Tibial artery (tissue), 4 donors: ENCODE results near the gene DIS3L2.
A peak's percentile ranks its signal among the peaks of the same experiment; 100 is the strongest.
"Not testable (repeated sequence)": the region's sequence is repeated elsewhere in the genome, so short reads cannot be mapped to it uniquely, and the experiment has no call there.

Experiments
- DNase-seq, 2 donors: peaks; one replicate each; pipeline ENCODE4 v3.0.0-alpha.2; 2019
- H3K27ac ChIP-seq, 2 donors: fragments of 200-600 bp; sonication (generic) in 1 of 2; 1 replicate in 1 of 2; 2 replicates in 1 of 2; pipeline ENCODE4 v1.5.1; 2018 to 2019; ENCODE audit warnings: mild to moderate bottlenecking in 1 of 2
- H3K27me3 ChIP-seq, 2 donors: fragments of 200-600 bp; sonication (generic) in 1 of 2; one replicate each; pipeline versions ENCODE4 v1.5.1 to v1.6.0; 2016 to 2019
- H3K36me3 ChIP-seq, 3 donors: fragments of 200-600 bp; sonication (generic) in 2 of 3; one replicate each; pipeline ENCODE4 v1.5.1; 2016 to 2019; ENCODE audit warnings: mild to moderate bottlenecking in 2 of 3
- H3K4me1 ChIP-seq, 4 donors: fragments of 200-600 bp; sonication (generic) in 2 of 4; 1 replicate in 3 of 4; 2 replicates in 1 of 4; pipeline ENCODE4 v1.5.1; 2016 to 2019
- H3K4me3 ChIP-seq, 2 donors: fragments of 200-600 bp; sonication (generic) in 1 of 2; 1 replicate in 1 of 2; 2 replicates in 1 of 2; pipeline ENCODE4 v1.5.1; 2018 to 2019; ENCODE audit warnings: mild to moderate bottlenecking in 2 of 2
- H3K9me3 ChIP-seq, 3 donors: fragments of 200-600 bp; sonication (generic) in 1 of 3; one replicate each; pipeline ENCODE4 v1.5.1; 2016 to 2019
- CTCF ChIP-seq, 2 experiments: fragments of 200-600 bp in 1 of 2; fragments of 450-650 bp in 1 of 2; IDR thresholded peaks; one replicate each; pipeline ENCODE4 v1.5.1; 2017 to 2019; ENCODE audit warnings: antibody characterized with exemption in 2 of 2, mild to moderate bottlenecking in 1 of 2, moderate library complexity in 1 of 2
- intact Hi-C: fragments of 100-400 bp; cut with DNase I; formaldehyde crosslinking; loops from one replicate; pipeline ENCODE4 v1.15.0; 2023; ENCODE audit warnings: low total_unique reads

The DIS3L2 gene

DNA sequence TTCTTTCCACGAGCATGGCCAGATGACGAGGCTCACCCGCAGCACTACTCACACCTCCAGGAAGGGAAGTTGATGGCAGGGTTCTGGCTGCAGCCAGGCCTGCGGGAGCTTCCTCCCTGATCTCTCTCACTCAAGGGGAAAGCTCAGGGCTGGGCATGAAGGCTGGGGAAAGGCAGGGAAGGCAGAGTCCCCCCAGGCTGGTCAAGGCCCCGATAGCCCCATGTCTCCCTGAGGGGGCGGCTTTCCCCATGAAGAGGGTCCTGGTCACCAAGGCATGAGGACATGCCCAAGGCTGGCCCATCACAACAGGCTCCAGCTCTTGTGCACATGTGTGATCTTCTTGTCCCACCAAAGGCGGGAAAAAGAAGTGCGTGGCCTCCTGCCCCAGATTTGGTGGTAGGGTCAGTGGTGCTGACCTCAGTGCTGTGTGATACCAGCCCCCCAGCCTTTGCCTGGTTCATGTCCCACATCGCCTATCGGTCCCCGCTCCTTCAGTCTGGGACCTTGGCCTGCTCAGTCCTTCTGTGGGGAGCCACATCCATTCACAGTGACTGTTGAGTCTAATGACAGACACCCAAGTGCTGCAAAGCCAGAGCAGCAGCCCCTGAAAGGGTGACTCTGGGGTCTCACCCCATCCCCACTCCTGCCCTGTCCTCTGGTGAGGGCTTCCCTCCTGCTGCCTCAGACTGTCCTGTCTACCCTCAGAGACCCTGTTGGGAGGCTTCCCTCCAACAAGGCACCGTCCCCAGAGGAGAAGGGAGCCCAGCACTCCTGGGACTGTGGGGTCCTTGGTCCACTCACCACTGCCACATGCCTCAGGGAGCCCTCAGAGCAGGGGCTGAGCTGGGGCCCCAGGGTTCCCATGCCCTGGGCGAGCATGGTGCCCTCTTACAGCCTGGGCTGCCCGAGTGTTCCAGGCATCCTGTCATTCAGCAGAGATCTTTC lies 367.3 kb downstream of the DIS3L2 start:
- no peaks in the 10 kb centered on the region for H3K9me3 ChIP-seq
- no peak overlapping the region for H3K4me3 ChIP-seq
- no peak overlapping the region for H3K27ac ChIP-seq
- H3K4me1 ChIP-seq = no peaks in the 10 kb centered on the region
- peaks cover 0 to 6% (median 5%) of the 10 kb centered on the region in 3 donors for H3K36me3 ChIP-seq
- intact Hi-C loops = no loop called here
- no peaks in the 10 kb centered on the region for H3K27me3 ChIP-seq
- peak in 1 of 2 donors; percentile 61 for DNase-seq
- TF ChIP-seq CTCF (IDR thresholded peaks at IDR 0.05) = no peak

GRCh38 chr2:232329716-232330067 lies 368.2 kb downstream of the DIS3L2 start:
- Histone ChIP-seq H3K9me3 (no peaks in the 10 kb centered on the region), H3K4me1 (no peaks in the 10 kb centered on the region), H3K27ac (no peak overlapping the region), H3K36me3 (peaks cover 0 to 15% (median 12%) of the 10 kb centered on the region in 3 donors), H3K27me3 (no peaks in the 10 kb centered on the region), H3K4me3 (no peak overlapping the region)
- peak in 1 of 2 donors; percentile 51 for DNase-seq
- TF ChIP-seq CTCF (IDR thresholded peaks at IDR 0.05) = no peak
- intact Hi-C loops = loop anchor here (5.0 kb wide), 1 partner anchor 637 kb away; no protein-coding TSS in a partner anchor

GRCh38 chr2:232330068-232330999 lies 368.8 kb downstream of the DIS3L2 start:
- H3K27ac ChIP-seq = no peak overlapping the region
- no peaks in the 10 kb centered on the region for H3K9me3 ChIP-seq
- intact Hi-C loops = loop anchor here (5.0 kb wide), 1 partner anchor 638 kb away; no protein-coding TSS in a partner anchor
- no peak overlapping the region for H3K4me3 ChIP-seq
- H3K4me1 ChIP-seq = no peaks in the 10 kb centered on the region
- DNase-seq = peak in 1 of 2 donors; percentile 54
- peaks cover 0 to 18% (median 12%) of the 10 kb centered on the region in 3 donors for H3K36me3 ChIP-seq
- TF ChIP-seq CTCF (IDR thresholded peaks at IDR 0.05) = no peak
- no peaks in the 10 kb centered on the region for H3K27me3 ChIP-seq

DNA sequence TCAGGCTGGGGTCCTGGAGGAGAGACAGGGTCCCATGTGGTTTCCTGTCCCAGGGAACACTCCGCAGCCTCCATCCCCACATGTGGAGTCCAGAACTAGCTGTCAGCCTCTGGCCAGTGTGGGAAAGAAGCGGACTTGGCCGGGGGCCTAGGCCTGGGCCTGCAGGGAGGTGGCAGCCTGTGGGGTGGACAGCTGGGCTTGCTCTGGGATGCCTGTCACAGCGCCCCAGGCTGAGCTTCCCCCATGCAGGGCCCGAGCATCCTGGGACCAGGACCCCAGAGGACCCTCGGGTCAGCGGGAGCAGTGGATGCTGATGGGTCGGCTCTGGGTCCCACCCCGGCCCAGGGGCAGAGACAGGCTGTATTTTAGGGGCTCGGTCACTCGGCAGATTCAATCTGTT lies 369.5 kb downstream of the DIS3L2 start:
- not testable (repeated sequence) for H3K27me3 ChIP-seq, H3K27ac ChIP-seq, H3K4me3 ChIP-seq, H3K4me1 ChIP-seq, H3K9me3 ChIP-seq
- H3K36me3 ChIP-seq = peaks cover 0 to 25% (median 20%) of the 10 kb centered on the region in 3 donors
- peak in 1 of 2 donors; percentile 48 for DNase-seq
- intact Hi-C loops = loop anchor here (5.0 kb wide), 1 partner anchor 639 kb away; no protein-coding TSS in a partner anchor

GRCh38 chr2:232331641-232332040 lies 370.1 kb downstream of the DIS3L2 start:
- H3K9me3 ChIP-seq, H3K4me1 ChIP-seq, H3K27ac ChIP-seq, H3K4me3 ChIP-seq, H3K27me3 ChIP-seq: not testable (repeated sequence)
- DNase-seq = peak in 1 of 2 donors; percentile 28
- H3K36me3 ChIP-seq = peaks cover 0 to 31% (median 25%) of the 10 kb centered on the region in 3 donors
- intact Hi-C loops = loop anchor here (5.0 kb wide), 1 partner anchor 639 kb away; no protein-coding TSS in a partner anchor

- not testable (repeated sequence) for H3K4me1 ChIP-seq, H3K27ac ChIP-seq, H3K4me3 ChIP-seq, H3K27me3 ChIP-seq, H3K9me3 ChIP-seq
- DNase-seq = peak; percentile 15 to 54
- intact Hi-C loops = loop anchor here (5.0 kb wide), 1 partner anchor 640 kb away; no protein-coding TSS in a partner anchor
- H3K36me3 ChIP-seq = peaks cover 0 to 39% (median 31%) of the 10 kb centered on the region in 3 donors
Observed at GRCh38 chr2:232332244-232332939, 370.9 kb downstream of the DIS3L2 start.
